Neuronal stem cell (in vitro differentiated cells): Measurements from ENCODE around the gene MSH5.
"Not testable (repeated sequence)": the region's sequence is repeated elsewhere in the genome, so short reads cannot be mapped to it uniquely, and the experiment has no call there.

Experiments used
- DNase-seq: peaks from one replicate; pipeline ENCODE4 v3.0.0-alpha.2; 2013; ENCODE audit warnings: low spot score
- H2AFZ ChIP-seq: one replicate; pipeline ENCODE4 v1.6.1; 2013; ENCODE audit warnings: mild to moderate bottlenecking, low read length, inconsistent platforms
- H2AK5ac ChIP-seq: 2 replicates; pipeline ENCODE4 v1.6.1; 2013; ENCODE audit warnings: low read depth, mild to moderate bottlenecking, inconsistent platforms, low read length, moderate library complexity, mixed read lengths
- H2BK120ac ChIP-seq: 2 replicates; pipeline ENCODE4 v1.6.1; 2013; ENCODE audit warnings: low read depth, mild to moderate bottlenecking, inconsistent platforms, low read length, moderate library complexity, mixed read lengths
- H2BK12ac ChIP-seq: one replicate; pipeline ENCODE4 v1.6.1; 2013; ENCODE audit warnings: low read length, inconsistent platforms
- H2BK15ac ChIP-seq: 2 replicates; pipeline ENCODE4 v1.6.1; 2013; ENCODE audit warnings: mild to moderate bottlenecking, low read length, inconsistent platforms, mixed read lengths
- H2BK5ac ChIP-seq: one replicate; pipeline ENCODE4 v1.6.1; 2013; ENCODE audit warnings: inconsistent platforms, mild to moderate bottlenecking, low read length, moderate library complexity
- H3K14ac ChIP-seq: one replicate; pipeline ENCODE4 v1.6.1; 2013; ENCODE audit warnings: low read length, inconsistent platforms
- H3K18ac ChIP-seq: 2 replicates; pipeline ENCODE4 v1.6.1; 2013; ENCODE audit warnings: low read length, inconsistent platforms
- H3K23ac ChIP-seq: 2 replicates; pipeline ENCODE4 v1.6.1; 2013; ENCODE audit warnings: low read depth, mild to moderate bottlenecking, mixed read lengths, low read length, inconsistent platforms; ENCODE audit not compliant: poor library complexity
- H3K27ac ChIP-seq: replicated peaks from 3 replicates; pipeline ENCODE4 v1.5.1; 2013; ENCODE audit warnings: low read length, inconsistent platforms
- H3K27me3 ChIP-seq, 3 experiments: 2 replicates each; pipeline ENCODE4 v1.6.1; 2013; ENCODE audit warnings: low read length in 3 of 3, mild to moderate bottlenecking in 2 of 3, inconsistent platforms in 1 of 3, low read depth in 1 of 3, mixed read lengths in 1 of 3, moderate library complexity in 1 of 3; ENCODE audit not compliant: control insufficient read depth in 3 of 3, insufficient read depth in 3 of 3
- H3K36me3 ChIP-seq, 2 donors: replicated peaks in 1 of 2; 2 replicates each; pipeline ENCODE4 v1.6.1; 2013; ENCODE audit warnings: low read length in 2 of 2; ENCODE audit not compliant: control insufficient read depth in 2 of 2, insufficient read depth in 2 of 2
- H3K4ac ChIP-seq: 2 replicates; pipeline ENCODE4 v1.6.1; 2013; ENCODE audit warnings: inconsistent platforms, mild to moderate bottlenecking, low read length, moderate library complexity
- H3K4me1 ChIP-seq, 2 donors: 1 replicate in 1 of 2; 2 replicates in 1 of 2; pipeline ENCODE4 v1.6.1; 2013; ENCODE audit warnings: low read length in 2 of 2, low read depth in 1 of 2; ENCODE audit not compliant: control insufficient read depth in 2 of 2, insufficient read depth in 1 of 2
- H3K4me2 ChIP-seq: one replicate; pipeline ENCODE4 v1.6.1; 2013; ENCODE audit warnings: mild to moderate bottlenecking, low read length, inconsistent platforms; ENCODE audit not compliant: insufficient read depth, poor library complexity, severe bottlenecking
- H3K4me3 ChIP-seq, 2 donors: 2 replicates each; pipeline ENCODE4 v1.5.1; 2013; ENCODE audit warnings: low read length in 2 of 2, mild to moderate bottlenecking in 2 of 2, inconsistent platforms in 1 of 2, moderate library complexity in 1 of 2
- H3K79me1 ChIP-seq: one replicate; pipeline ENCODE4 v1.6.1; 2013; ENCODE audit warnings: low read depth, mild to moderate bottlenecking, inconsistent platforms, low read length, moderate library complexity
- H3K9ac ChIP-seq: one replicate; pipeline ENCODE4 v1.6.1; 2013; ENCODE audit warnings: mild to moderate bottlenecking, low read depth, low read length, inconsistent platforms; ENCODE audit not compliant: poor library complexity
- H3K9me3 ChIP-seq, 2 donors: replicated peaks in 1 of 2; 2 replicates each; pipeline versions ENCODE3 to v1.6.1; 2013; ENCODE audit warnings: low read length in 2 of 2, mild to moderate bottlenecking in 2 of 2, inconsistent platforms in 1 of 2, low read depth in 1 of 2, mixed read lengths in 1 of 2, moderate library complexity in 1 of 2; ENCODE audit not compliant: control insufficient read depth in 2 of 2, insufficient read depth in 1 of 2
- H4K8ac ChIP-seq: one replicate; pipeline ENCODE4 v1.6.1; 2013; ENCODE audit warnings: low read depth, mild to moderate bottlenecking, inconsistent platforms, low read length, moderate library complexity
- H4K91ac ChIP-seq: one replicate; pipeline ENCODE4 v1.6.1; 2013; ENCODE audit warnings: low read length, low read depth, mild to moderate bottlenecking, inconsistent platforms; ENCODE audit not compliant: poor library complexity
- WGBS, 2 donors: extraction: QIAGEN DNeasy Blood & Tissue Kit; methylation state at CpG; one replicate each; pipeline ENCODE4 v1.1.7; 2013; ENCODE audit warnings: missing lambda C conversion rate in 2 of 2, mixed read lengths in 1 of 2; ENCODE audit not compliant: insufficient read length in 2 of 2, insufficient replicate concordance in 1 of 2; ENCODE audit errors: extremely low coverage in 2 of 2; 5-methylcytosine and 5-hydroxymethylcytosine counted together

Gene MSH5

GRCh38 chr6:31797588-31797987 lies 57.8 kb downstream of the MSH5 start:
- WGBS, 2 donors = no CpG with 5 or more reads among the region's 5 CpGs

GRCh38 chr6:31799781-31800180 lies 60.0 kb downstream of the MSH5 start:
- H2BK12ac ChIP-seq = no peak overlapping the region
- H2BK120ac ChIP-seq = no peak overlapping the region
- no peak overlapping the region for H2AK5ac ChIP-seq
- H3K23ac ChIP-seq = no peak overlapping the region
- no peak overlapping the region for H3K4me3 ChIP-seq
- H3K18ac ChIP-seq = no peak overlapping the region
- H3K4me1 ChIP-seq = peaks cover 0 to 2% of the 10 kb centered on the region in 2 donors
- no CpG with 5 or more reads among the region's 12 CpGs for WGBS, 2 donors
- H2AFZ ChIP-seq = no peak overlapping the region
- H3K79me1 ChIP-seq = no peaks in the 10 kb centered on the region
- peaks cover 10 to 67% of the 10 kb centered on the region in 2 donors for H3K36me3 ChIP-seq
- H2BK5ac ChIP-seq = no peak overlapping the region
- H3K4ac ChIP-seq = no peak overlapping the region
- no peaks in the 10 kb centered on the region for H3K27me3 ChIP-seq
- H4K8ac ChIP-seq = no peak overlapping the region
- no peak overlapping the region for H3K14ac ChIP-seq
- no peaks in the 10 kb centered on the region for H3K9me3 ChIP-seq
- H3K27ac ChIP-seq = no peak overlapping the region
- no peak overlapping the region for H3K4me2 ChIP-seq
- H4K91ac ChIP-seq = no peak overlapping the region
- H3K9ac ChIP-seq = no peak overlapping the region
- no peak for DNase-seq
- H2BK15ac ChIP-seq = no peak overlapping the region

More at GRCh38 chr6:31797588-31797987, 57.8 kb downstream of the MSH5 start:
- Histone ChIP-seq H3K79me1 (no peaks in the 10 kb centered on the region), H3K27ac (no peak overlapping the region), H4K8ac (no peak overlapping the region), H2BK5ac (no peak overlapping the region), H2BK15ac (no peak overlapping the region), H3K4me1 (peaks cover 0 to 5% of the 10 kb centered on the region in 2 donors), H3K4ac (no peak overlapping the region), H2AFZ (no peak overlapping the region), H3K36me3 (peaks cover 9 to 59% of the 10 kb centered on the region in 2 donors), H2AK5ac (no peak overlapping the region), H3K4me3 (peak overlapping the region in 1 of 2 donors; percentile 51), H3K27me3 (no peaks in the 10 kb centered on the region), H2BK12ac (no peak overlapping the region), H3K14ac (no peak overlapping the region), H2BK120ac (no peak overlapping the region), H3K23ac (no peak overlapping the region), H4K91ac (no peak overlapping the region), H3K9ac (no peak overlapping the region), H3K18ac (no peak overlapping the region), H3K4me2 (no peak overlapping the region), H3K9me3 (no peaks in the 10 kb centered on the region)
- DNase-seq = no peak

GRCh38 chr6:31801031-31801927 lies 61.5 kb downstream of the MSH5 start:
- not testable (repeated sequence) for H3K9me3 ChIP-seq, H2BK5ac ChIP-seq, H2BK15ac ChIP-seq, H4K91ac ChIP-seq, H3K4me1 ChIP-seq, H3K23ac ChIP-seq, H2BK120ac ChIP-seq, H3K27me3 ChIP-seq, H3K79me1 ChIP-seq, H3K27ac ChIP-seq, H3K9ac ChIP-seq, H4K8ac ChIP-seq, H3K18ac ChIP-seq, H2AFZ ChIP-seq, H3K4me3 ChIP-seq, H3K14ac ChIP-seq, DNase-seq, H3K4ac ChIP-seq, H2AK5ac ChIP-seq, H3K4me2 ChIP-seq, H2BK12ac ChIP-seq
- no CpG with 5 or more reads among the region's 8 CpGs for WGBS, 2 donors
- H3K36me3 ChIP-seq = peaks cover 10 to 76% of the 10 kb centered on the region in 2 donors

GRCh38 chr6:31805939-31806469 lies 66.2 kb downstream of the MSH5 start:
- H4K91ac ChIP-seq = no peak overlapping the region
- peaks cover 2% of the 10 kb centered on the region for H3K79me1 ChIP-seq
- peak overlapping the region; percentile 98 for H2AFZ ChIP-seq
- no peak overlapping the region for H4K8ac ChIP-seq
- WGBS, 2 donors = no CpG with 5 or more reads among the region's 7 CpGs
- H2BK12ac ChIP-seq = no peak overlapping the region
- no peak overlapping the region for H2BK15ac ChIP-seq
- no peak for DNase-seq
- peak overlapping the region; percentile 12 for H3K18ac ChIP-seq
- H3K9ac ChIP-seq = peak overlapping the region; percentile 71
- H3K36me3 ChIP-seq = peaks cover 3 to 39% of the 10 kb centered on the region in 2 donors
- H3K27me3 ChIP-seq = no peaks in the 10 kb centered on the region
- H2BK120ac ChIP-seq = no peak overlapping the region
- H3K23ac ChIP-seq = no peak overlapping the region
- H3K27ac ChIP-seq = peak overlapping the region; percentile 96
- no peak overlapping the region for H2BK5ac ChIP-seq
- no peak overlapping the region for H2AK5ac ChIP-seq
- peak overlapping the region; percentile 76 to 100 for H3K4me3 ChIP-seq
- H3K4me2 ChIP-seq = peak overlapping the region; percentile 74
- H3K14ac ChIP-seq = no peak overlapping the region
- H3K9me3 ChIP-seq = no peaks in the 10 kb centered on the region
- peaks cover 2% of the 10 kb centered on the region in 2 donors for H3K4me1 ChIP-seq
- H3K4ac ChIP-seq = no peak overlapping the region
